NOMO-1 (cell line): Measurements from ENCODE around the gene CD53.
"Not testable (repeated sequence)": the region's sequence is repeated elsewhere in the genome, so short reads cannot be mapped to it uniquely, and the experiment has no call there.

Source experiments
- DNase-seq, 2 experiments: peaks; one replicate each; lab custom pipeline; 2025; ENCODE audit not compliant: unreplicated experiment in 2 of 2; lab: John Stamatoyannopoulos, UW

CD53 gene, protein sequence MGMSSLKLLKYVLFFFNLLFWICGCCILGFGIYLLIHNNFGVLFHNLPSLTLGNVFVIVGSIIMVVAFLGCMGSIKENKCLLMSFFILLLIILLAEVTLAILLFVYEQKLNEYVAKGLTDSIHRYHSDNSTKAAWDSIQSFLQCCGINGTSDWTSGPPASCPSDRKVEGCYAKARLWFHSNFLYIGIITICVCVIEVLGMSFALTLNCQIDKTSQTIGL

DNA sequence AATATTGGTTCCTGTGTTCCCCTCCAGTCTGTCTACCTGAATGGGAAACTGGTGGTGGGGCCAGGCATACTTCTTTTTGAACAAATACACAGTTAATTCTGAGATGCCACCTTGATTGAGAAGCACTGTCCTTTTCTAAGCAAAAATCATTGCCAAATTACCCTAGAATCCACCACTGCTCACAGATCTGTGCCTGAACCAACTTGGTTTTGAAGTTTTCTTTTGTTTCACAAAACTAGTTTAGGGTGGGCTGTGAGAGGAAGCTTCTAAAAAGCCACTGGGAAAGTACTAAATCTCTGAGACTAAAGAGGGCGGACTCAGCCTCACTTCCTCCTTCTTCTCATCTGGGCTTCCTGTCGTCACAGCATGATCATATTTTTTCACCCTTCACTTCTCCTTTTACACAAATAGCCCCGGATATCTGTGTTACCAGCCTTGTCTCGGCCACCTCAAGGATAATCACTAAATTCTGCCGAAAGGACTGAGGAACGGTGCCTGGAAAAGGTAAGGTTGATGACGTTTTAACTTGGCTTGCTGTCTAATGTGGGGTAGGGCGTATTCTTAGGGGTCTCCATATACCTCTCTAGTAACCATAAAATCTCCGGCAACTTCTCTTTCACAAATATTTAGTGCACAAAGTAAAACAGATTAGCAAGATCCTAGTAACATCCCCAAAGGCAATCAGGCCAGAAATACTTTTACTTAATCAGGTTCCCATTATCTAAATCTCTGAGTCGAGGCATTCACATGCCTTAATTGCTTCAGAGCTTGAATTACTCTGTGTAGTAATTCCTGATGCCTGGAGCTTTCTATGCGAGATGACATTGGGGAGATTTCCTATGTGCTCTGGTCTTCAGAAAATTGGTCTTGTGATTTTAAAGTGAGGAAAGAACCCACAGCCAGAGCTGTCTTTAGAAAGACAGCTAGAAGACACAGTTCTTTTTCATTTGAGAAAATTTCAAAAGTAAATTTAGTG, at the start of gene CD53:
Gene CD53, plus strand, starts transcription at position 404 of the 976 bp plus-strand sequence. CDS start 18,261 bp downstream, outside the sequence.
- DNase-seq, result peak; percentile 74 to 98

DNA sequence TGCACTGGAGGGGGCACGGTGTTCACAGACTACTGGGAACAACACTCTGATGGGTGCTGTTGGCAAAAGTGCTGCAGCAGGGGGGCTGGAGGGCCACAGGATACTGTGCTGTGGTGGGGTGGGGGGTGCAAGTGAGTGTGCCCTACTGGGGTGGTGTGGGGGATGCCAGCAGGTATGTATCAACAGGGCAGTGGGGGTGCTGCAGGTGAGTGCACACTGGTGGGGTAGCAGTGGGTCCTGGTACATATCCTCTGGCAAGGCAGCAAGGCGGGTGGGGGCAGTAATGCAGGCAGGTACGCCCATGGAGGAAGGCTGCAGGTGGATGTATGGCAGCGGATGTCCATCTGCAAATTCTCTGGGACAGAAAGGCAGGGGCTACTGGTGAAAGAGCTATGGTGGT, 48.8 kb upstream of the CD53 start:
- no peak for DNase-seq

DNA sequence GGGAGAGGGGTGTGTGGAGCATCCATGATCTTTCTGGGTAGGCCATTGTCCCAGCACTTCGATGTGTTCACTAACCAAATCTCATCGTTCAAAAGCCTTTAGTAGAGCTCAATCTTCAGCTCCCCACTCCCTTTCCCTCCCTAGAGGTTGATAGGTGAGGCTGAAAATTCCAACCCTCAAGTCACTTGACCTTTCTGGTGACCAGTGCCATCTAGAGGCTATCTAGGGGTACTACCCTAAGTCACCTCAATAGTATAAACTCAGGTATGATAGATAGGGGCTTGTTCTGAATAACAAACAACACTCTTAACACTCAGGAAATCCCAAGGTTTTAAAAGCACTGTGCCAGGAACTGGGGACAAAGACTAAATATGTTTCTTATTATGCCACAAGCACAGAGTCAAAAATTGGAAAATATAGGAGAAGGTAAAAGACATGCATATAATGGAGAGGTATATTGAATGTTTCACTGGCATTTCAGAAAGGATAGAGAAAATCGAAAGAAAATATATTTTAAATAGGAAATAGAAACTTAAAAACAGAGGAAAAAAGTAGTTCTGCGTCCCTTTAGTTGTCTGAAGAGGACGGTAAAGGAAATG, 42.9 kb upstream of the CD53 start:
- peak; percentile 10 to 53 for DNase-seq

DNA sequence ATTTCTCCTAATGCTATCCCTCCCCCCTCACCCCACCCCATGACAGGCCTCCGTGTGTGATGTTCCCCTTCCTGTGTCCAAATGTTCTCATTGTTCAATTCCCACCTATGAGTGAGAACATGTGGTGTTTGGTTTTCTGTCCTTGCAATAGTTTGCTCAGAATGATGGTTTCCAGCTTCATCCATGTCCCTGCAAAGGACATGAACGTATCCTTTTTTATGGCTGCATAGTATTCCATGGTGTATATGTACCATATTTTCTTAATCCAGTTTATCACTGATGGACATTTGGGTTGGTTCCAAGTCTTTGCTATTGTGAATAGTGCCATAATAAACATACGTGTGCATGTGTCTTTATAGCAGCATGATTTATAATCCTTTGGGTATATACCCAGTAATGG, 39.2 kb upstream of the CD53 start:
- DNase-seq, result not testable (repeated sequence)

DNA sequence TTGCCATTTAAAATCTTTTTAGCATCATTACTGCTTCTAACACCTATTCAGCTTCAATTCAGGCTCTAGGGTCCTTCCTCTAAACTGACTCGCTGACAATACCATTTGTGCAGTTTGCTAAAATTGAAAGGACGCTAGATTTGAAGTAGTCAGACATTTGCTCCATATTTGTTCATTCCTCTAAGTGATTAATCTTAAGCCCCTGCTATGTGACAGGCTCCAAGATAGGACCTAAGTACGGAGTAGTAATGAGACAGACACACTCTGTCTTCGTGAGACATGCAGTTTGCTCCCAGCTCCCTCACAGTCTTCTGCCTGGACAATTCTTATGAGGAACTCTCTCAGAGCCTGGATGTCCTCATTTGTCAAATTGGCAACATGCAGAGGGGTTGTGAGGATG, 26.1 kb upstream of the CD53 start:
- no peak for DNase-seq

DNA sequence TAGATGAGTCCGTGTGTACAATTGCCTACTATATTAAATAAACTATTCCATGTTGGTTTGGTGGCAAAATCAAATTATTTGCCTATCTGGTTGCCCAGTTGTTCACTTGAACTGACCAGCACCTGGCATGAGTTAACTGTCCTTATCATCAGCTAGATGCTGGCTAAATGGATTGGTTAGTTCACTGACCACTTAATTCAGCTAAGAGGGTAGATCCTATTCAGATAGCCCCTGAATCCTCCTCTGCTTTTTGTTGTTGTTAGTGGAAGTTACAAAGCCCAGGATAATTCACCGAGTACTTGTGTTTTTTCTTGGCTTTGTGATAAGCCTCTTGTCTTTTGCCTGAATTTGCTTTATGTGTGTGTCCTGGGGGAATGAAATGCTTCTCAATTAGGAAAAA, 22.8 kb upstream of the CD53 start:
- DNase-seq, result no peak

DNA sequence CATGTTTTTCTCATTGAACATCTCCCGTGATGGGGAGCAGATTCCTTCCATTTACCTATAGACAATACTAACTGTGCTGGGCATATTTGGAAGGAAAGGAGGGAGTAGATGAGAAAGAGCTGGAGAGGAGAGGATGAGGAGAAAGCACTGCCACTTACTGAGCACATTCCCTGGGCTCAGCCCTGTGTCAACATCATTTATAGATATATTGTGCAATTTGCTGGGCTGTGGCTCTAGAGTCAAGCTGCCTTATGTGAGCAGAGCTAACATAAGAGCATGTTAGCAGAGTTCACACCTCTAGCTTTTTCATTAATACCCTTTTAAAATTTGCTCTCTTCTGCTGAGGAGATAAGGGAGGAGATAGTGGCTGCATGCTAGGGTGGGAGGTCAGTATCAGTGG, 22.3 kb upstream of the CD53 start:
- peak; percentile 13 to 27 for DNase-seq

DNA sequence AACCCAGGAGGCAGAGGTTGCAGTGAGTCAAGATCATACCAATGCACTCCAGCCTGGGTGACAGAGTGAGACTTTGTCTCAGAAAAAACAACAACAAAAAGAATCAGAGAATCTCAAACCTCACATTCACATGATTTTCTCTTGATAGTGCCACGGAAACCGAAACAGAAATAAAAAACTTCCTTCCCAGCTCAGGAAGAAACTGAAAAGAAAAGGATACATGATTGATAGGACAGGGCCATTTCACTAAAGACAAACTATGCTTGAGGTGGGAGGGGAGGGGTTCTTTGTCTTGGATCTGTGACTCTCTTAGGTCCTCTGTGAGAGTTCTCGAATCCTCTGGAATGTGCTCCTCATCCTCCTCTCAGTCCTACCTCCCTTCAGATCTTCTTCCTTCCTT, 19.8 kb upstream of the CD53 start:
- no peak for DNase-seq

DNA sequence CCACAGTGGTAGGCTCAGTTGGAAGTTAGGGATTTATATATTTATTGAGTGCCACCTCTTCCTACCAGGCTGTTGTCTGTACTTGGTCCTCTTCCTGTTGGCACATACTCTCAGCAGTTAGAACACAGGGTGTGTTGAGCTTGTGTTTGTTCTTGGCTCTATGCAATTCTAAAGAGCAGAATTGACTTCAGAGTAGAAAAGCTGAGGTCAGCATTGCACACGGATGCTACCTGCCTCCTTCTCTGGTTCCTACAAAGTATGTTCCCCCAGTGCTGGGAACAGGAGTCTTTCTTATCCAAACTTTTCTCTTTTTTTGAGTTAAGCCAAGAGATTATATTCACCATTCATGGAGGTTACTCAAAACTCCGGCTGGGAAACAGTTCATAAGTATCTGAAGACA, 16.5 kb upstream of the CD53 start:
- DNase-seq, result no peak

DNA sequence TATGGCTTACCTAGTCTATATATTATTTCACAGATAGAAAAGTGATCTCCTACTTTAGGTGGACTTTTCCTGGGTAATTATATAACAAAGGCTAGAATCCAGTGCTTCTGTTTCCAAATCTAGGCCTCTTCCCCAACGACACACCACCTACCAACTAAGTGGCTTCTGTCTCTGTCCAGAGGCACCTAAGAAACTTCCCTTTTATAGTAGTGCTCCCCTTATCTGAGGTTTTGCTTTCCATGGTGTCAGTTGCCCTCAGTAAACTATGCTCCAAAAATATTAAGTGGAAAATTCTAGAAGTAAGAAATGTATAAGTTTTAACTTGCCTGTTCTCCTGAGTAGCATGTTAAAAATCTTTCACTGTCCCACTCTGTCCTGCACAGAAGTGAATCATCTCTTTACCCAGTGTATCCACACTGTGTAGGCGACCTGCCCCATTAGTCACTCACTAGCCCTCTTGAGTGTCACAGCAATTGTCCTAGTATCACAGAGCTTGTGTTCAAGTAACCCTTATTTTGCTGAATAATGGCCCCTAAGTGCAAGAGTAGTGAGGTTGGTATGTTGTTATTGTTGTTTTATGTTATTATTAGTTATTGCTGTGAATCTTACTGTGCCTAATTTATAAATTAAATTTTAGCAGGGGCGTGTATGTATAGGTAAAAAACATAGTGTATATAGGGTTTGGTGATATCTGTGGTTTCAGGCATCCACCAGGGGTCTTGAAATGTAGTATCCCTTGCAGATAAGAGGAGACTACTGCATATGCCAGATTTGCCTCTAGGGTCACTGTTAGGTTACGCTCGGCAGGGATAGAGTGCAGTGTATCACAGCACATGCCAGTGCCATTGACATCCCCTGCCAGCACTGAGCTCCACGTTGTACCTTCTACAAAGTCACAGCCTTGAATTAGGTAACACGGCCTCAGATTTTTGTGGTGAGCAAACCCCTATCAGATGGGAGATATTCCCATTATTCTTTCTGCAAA, 14.7 kb upstream of the CD53 start:
- no peak for DNase-seq

DNA sequence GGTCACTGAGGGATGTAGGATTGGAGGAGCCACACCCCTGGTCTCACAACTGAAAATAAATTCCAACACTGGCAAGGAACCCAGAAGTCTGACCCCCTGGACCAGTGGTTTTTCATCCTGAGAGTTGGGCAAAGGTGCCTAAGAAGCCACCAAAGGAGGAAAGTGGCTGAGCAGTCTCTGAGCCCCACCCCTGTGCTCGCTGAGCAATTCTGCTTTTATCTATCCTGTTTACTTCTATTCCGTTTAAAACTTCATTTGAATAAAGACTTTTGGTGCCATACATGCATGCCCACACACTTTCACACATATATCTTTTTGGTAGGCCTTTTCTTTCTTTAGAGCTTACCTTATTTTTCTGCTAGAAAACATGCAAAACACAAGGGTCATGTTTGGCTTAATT, 13.9 kb upstream of the CD53 start:
- DNase-seq, result no peak

DNA sequence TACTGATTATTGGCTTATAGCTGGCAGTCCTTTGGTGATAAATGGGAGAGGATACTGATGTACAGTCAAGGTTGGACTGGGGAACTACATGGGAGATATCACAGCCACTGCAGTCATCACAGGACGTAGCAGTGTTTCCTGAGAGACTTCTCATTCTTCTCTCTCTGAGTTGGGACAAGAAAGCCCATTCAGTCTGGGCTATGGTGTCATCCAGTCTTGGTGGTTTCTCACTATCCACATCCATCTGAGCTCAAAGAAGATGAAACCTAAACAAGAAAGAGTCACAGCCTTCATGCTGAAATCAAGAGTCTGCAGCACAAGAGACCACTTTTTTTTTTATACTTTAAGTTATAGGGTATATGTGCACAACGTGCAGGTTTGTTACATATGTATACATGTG, 12.8 kb upstream of the CD53 start:
- DNase-seq, result no peak

DNA sequence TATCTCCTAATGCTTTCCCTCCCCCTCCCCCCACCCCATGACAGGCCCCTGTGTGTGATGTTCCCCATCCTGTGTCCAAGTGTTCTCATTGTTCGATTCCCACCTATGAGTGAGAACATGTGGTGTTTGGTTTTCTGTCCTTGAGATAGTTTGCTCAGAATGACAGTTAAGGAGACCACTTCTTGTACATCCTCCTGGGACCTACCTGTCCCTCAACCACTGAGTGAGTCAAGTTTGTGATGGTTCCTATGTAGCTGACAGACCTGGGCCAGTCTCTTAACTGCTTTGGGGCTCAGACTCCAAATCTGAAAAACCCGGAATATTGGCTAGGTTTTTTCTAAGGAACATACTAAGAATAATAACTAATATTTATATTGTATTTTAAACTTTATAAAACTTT, 12.3 kb upstream of the CD53 start:
- DNase-seq, result not testable (repeated sequence)

DNA sequence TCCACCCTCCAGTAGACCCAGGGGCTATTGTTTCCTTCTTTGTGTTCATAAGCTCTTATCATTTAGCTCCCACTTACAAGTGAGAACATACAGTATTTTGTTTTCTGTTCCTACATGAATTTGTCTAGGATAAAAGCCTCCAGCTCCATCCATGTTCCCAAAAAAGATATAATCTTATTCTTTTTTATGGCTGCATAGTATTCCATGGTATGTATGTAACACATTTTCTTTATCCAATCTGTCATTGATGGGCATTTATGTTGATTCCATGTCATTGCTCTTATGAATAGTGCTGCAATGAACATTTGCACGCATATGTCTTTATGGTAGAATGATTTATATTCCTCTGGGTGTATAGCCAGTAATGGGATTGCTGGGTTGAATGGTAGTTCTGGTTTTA, 11.0 kb upstream of the CD53 start:
- not testable (repeated sequence) for DNase-seq

DNA sequence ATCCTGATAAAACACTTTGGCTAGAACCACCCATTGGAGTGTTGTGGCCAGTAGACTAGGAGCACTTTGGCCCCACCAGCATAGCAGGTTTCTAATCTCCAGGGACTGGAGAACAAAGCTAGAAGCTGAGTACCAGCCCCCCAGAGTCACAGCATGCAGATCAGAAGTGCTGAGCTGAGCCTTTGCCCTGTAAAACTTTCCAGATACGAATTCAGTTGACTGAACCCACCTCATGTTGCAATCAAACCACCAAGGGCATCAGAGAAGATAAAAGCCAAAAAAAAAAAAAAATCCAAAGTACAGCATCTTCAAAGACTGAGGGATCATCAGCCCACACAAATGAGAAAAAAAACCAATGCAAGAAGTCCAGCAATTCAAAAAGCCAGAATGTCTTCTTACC, 8.7 kb upstream of the CD53 start:
- no peak for DNase-seq

DNA sequence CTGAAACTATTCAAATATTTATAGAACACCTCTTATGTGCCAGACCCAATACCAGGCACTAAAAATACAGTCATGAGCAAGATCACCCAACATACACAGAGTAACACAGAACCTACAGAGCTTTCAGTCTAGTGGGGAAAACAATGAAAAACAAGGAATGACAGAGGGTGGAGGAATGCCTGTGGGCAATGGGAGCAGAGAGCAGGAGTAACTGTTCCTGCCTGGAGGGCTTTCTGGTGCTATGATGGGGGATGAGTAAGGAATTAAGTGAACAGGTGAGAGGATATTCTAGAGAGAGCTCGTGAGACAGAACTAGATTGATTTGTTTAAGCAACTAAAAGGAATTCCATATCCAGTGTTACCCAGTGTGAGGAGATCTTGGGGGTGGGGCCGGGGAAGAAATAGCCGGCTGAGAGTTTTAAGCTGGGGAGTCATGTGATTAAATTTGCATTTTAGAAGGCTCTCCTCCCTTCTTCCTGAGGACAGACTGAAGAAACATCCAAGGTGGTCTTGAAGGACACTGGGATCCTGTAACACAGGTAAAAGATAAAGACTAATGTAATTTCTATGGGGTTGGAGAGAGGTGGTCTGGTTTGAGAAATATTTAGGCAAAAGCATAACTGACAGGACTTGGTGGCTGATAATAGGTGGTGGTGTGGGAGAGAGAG, 2.1 kb upstream of the CD53 start:
- DNase-seq, result no peak

DNA sequence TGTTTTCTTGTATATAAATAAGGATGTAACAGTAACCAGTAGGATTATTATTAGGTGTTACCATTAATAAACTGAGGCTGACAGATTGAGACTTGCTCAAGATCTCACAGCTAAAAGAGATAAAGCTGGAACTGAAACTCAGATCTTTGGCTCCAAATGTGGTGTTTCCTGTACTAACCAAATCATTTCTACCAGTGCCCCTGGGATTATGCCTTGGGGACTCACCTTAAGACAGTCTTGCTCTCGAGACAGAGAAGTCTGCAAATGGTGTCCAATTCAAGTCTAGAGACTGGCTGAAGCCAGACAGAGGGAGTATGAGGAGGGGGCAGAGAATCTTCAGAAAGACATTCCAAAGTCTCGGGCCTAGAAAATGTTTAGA, 593 bp upstream of the CD53 start:
- peak in 1 of 2 experiments; percentile 47 for DNase-seq

DNA sequence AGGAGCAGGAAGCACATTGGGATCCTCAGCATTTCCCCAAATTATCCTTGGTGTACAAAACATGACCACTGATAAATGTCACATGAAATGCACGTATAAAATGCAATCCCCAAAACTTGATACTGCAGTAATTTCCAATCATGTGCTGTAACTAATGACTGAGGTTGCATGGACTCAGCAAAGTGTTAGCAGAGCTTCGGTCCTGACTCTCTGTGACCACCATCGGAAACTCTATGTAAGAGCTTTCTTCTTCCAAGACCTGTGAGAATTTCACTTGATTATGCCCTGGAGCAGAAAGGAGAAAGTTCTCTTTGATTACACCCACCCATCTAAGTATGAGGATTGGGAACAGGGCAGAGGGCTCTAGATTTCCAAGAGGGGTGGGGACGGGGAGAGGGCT, 908 bp downstream of the CD53 start:
- peak in 1 of 2 experiments; percentile 20 for DNase-seq

DNA sequence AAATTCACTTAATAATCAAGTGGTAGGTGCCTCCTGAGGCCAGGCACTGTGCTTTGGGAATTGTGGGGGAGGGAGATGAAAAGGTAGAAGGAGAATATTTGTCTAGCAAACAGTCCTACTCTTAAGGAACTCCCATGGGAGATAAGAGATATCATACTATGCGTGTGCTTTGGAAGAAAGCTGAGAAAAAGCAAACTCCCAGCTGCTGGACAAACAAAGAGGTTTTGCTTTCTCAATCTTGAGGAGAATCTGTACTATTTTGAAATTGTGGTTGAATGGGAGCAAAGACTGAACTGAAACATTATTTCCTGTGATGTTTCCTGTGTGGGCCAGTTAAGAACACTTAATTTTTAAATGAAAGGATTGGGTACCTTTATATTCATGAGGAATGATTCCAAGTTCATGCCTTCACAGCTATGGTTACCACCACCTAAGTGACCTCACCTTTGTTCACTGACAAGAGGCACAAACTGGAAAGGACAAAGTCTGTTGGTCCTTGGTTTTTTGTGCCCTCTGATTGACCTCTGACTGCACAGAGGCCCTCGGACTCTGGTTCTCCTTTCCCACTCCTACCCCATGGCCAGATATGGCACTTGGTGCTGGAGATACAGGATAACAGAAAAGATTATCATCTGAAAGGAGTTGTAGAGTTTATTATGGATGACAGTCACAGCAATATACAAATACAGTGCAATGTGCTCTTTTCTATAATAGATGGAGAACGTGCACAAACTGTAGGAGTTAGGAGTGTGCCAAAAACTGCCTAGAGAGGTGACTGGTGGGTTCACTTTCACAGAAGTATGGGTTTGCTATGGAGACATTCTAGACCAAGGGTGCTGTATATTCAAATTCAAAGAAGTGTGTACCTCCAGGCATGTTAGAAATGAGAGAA, 1.6 kb downstream of the CD53 start:
- DNase-seq, result peak; percentile 31 to 78
